NCI-H226 (cell line): Measurements from ENCODE around the gene CS.
"Not testable (repeated sequence)": the region's sequence is repeated elsewhere in the genome, so short reads cannot be mapped to it uniquely, and the experiment has no call there.

ENCODE experiments used
- DNase-seq: peaks from one replicate; pipeline ENCODE4 v3.0.0-alpha.2; 2015

CS gene

DNA sequence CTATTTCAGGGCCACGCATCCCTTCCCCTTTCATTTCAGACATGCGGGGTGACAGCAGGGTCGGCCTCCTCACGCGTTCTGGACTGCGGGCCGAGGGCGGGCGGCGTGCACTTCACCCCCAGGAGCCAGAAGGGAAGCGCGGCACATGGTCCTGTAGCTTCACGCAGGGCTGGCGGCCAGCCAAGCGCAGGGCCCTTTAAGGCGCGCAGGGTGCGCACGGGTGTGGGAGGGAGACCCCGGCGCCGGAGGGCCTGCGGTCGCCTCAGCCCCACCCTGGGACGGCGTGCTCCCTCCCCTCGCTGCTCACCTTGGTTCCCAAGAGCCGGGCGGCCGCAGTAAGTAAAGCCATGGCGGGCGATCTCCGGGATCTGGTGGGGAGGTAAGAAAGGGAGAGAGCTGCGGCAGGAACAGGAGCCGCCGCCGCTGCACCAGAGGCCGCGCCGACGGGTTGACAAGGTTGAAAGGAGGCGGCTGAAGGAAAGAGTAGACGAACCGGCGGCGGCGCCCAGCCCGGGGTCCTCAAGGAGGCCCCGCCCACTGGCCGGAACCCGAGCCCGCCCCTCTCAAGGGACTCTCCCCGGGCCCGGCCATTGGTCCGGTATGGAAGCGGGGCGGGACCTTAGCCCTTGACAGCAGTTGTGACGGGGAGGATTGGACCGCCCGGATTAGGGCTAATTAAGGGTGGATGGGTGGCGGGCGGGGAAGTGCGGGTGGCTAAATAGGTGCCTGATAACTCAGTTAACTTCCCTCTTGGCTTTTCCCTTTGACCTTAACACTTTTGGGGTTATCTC, at the start of gene CS:
Gene CS, minus strand, starts transcription at position 478 of the 791 bp plus-strand sequence. Its CDS starts 129 bp downstream, at position 349.
- peak; percentile 99 for DNase-seq

DNA sequence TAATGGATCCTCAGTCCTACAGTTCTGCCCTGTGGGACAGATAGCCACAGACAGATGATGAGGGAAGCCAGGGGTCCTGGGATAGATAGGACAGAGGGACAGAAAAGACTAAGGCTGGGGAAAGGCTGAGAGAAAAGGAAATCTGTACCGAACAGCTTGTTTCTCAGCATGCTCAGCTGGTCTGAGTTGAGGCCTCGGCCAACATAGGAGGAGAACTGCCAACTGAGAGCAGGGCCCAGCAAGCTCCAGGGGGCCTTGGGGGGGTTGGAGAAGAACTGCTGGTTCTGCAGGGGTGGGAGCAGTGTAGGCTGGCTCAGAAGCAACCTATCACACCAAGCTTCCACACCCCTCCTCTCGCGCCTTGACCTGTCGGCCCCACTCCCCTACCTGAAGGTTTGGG, 48.6 kb upstream of the CS start:
- no peak for DNase-seq

DNA sequence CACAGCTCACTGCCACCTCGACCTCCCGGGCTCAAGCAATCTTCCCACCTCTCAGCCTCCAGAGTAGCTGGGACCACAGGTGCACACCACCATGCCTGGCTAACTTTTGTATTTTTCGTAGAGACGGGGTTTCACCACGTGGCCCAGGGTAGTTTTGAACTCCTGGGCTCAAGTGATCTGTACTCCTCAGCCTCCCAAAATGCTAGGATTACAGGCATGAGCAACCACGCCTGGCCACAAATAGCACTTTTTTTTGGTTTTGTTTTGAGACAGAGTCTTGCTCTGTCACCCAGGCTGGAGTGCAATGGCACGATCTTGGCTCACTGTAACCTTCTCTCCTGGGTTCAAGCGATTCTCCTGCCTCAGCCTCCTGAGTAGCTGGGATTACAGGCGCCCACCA, 47.1 kb upstream of the CS start:
- not testable (repeated sequence) for DNase-seq

DNA sequence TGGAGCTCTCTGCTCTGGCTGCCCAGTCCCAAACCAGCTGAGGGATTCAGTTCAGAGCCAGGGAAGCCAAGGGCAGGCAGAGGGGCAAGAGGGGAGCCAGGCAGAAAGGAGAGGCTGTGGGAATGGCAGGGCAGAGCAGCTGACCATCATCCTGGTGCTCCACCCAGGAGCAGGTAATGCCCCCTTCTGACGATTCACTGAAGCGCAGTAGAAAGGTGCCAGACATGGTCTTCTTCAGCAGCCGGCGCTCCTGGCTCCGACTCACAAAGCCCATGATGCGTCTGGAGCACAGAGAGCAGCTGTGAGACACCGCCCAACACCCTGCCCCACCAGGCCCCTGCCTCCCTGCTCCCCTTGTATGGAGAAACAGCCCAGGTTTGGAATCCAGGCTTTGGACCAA, 46.5 kb upstream of the CS start:
- DNase-seq, result no peak

- DNase-seq, result not testable (repeated sequence)
Observed at GRCh38 chr12:56342290-56342689, 42.2 kb upstream of the CS start.

DNA sequence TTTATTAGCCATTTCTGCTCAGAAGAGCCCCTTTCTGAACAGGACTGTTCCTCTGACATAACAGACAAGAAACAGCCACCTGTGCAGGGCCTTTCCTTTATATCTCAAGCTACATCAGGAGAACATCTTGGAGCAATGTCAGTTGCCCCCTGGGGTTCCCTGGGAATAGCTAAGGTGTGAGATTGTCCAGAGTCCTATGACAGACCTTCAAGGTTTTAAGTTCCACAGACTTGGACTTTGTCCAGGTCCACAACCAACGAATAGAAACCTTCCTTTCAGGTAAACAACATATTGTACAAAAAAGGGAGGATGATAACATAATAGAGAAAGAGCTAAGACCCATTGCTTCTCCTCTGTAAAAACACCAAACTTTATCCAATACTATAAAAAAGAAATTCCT, 41.5 kb upstream of the CS start:
- no peak for DNase-seq

GRCh38 chr12:56339158-56339422, 39.0 kb upstream of the CS start:
- no peak for DNase-seq

GRCh38 chr12:56338308-56339157, 38.4 kb upstream of the CS start, which contains the start of gene IL23A:
TSS of gene IL23A (plus strand) at chr12:56338884. CDS start at chr12:56339045, 161 bp downstream.
- DNase-seq, result peak; percentile 45

- no peak for DNase-seq
Observed at GRCh38 chr12:56337753-56338251, 37.7 kb upstream of the CS start.

GRCh38 chr12:56336361-56337167, 36.4 kb upstream of the CS start:
- DNase-seq, result no peak

GRCh38 chr12:56335527-56335926, 35.4 kb upstream of the CS start:
- DNase-seq, result not testable (repeated sequence)

GRCh38 chr12:56334490-56334793, 34.3 kb upstream of the CS start:
- DNase-seq, result no peak

- DNase-seq, result peak; percentile 100
Observed at GRCh38 chr12:56333679-56334489, 33.8 kb upstream of the CS start, which contains the start of gene PAN2. TSS of gene PAN2 (minus strand) at chr12:56334000. CDS start at chr12:56333094, 906 bp downstream.

DNA sequence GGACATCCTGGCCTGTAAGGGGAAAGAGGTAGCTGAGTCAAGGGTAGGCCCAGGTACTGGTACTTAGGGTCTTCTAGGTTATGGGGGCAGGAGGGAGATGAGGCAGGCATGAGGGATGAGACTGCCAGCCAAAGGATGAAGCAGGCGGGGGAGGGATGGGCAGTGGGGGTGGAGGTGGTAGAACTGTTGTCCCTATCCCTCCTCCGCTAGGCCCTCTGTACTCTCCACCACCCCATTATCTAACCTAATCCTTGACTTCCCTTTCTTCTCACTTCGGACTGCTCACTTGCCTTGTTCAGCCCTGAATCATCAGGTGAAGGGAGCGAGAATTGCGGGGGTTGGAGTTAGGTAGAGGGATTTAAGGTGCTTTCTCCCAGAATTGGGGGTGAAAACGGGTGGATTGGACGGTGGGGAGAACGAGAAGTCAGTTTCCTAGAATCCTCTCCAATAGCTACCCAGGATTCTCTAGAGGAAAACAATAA, 33.1 kb upstream of the CS start:
- no peak for DNase-seq

- DNase-seq, result no peak
Observed at GRCh38 chr12:56332512-56333196, 32.5 kb upstream of the CS start.

DNA sequence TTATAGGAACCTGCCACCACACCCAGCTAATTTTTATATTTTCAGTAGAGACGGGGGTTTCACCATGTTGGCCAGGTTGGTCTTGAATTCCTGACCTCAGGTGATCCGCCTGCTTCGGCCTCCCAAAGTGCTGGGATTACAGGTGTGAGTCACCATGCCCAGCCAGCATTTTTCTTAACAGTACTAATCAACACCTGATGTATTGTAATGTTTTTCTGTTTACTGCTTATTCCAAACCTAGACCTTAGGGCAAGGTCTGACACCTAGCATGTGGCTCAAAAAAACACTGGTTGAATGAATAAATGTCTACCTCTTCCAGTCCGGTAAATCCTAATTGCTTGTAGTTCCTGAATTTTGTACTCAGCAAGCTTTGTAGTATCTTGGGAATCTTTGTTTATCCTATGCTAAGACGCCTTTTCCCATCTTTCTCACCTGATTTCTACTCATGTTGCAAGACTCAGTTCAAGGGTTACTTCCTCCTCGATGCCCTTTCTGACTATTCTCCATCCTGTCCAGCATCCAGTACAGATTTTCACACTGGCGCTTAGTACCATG, 30.9 kb upstream of the CS start:
- DNase-seq, result no peak

DNA sequence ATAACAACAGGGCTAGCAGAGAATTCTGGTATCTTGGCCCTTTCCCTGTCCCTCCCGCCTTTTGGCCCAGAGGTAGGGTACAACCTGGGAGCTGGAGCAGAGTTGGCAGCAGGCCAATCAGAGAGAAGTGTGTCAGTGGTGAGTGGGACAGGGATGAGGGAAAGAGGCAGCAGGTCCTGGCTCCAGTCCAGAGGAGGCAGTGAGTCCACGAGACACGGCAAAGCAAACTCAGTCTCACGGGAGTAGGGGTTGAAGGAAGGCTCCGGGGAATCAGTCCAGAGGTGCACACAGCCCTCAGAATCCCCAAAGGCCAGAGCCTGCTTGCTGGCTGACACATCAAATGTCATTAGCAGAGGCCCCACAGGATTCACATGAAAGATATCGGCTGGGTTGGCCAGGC, 26.4 kb upstream of the CS start:
- DNase-seq, result peak; percentile 0

DNA sequence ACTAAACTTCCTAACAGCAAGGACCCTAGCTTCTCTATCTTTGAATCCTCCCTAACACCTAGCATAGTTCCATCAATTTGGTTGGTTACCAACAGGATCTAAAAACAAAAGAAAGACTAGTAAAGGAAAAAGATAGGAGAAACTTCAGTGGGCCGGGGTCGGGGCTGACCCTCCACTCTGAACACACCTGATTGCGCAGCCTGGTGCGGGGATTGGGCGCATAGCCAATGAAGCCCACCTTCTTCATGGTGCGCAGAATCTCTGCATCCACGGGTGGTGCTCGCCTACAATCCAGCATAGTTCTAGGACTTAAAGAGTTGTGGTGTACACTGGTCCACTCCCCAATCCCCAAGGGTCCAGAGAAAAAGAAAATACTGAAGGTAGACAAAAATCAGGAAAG, 26.0 kb upstream of the CS start:
- DNase-seq, result peak; percentile 0

DNA sequence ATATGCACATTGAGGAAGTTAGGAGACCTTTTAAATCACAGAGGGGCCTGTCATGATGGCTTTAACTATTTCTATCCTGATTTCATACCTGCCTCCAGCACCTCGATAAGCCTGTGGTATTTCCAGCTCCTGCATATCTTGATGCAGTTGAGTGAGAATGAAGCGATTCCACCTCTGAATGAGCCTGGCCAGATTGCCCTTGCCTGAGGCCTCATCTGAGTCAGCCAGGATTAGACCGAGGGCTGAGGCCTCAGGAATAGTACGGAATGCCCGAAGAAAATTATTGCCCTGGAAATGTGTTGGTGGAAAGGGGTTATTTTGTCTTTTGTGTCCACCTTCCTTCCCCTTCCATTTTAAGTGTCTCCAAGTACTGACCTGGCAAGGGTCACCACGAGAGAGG, 24.1 kb upstream of the CS start:
- DNase-seq, result peak; percentile 0

DNA sequence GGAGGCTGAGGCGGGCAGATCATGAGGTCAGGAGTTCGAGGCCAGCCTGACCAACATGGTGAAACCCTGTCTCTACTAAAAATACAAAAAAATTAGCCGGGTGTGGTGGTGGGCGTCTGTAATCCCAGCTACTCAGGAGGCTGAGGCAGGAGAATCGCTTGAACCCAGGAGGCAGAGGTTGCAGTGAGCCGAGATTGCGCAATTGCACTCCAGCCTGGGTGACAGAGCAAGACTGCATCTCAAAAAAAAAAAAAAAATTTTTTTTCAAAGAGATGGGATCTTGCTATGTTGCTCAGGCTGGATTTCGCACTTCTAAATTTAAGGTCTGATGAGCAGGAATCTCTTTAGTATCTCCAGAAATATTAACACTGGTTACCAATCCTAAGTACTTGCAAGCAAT, 21.5 kb upstream of the CS start:
- DNase-seq, result not testable (repeated sequence)

DNA sequence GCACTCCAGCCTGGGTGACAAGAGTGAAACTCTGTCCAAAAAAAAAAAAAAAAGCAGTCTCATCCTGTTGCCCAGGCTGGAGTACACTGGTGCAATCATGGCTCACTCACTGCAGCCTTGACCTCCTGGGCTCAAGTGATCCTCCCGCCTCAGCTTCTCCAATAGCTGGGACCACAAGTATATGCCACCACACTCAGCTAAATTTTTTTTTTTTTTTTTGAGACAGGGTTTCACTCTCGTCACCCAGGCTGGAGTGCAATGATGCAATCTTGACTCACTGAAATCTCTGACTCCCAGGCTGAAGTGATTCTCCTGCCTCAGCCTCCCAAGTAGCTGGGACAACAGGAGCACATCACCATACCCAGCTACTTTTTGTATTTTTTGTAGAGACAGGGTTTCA, 20.9 kb upstream of the CS start:
- peak; percentile 0 for DNase-seq
